Endothelial cell of umbilical vein (primary cell): ENCODE measurements around the gene PHB1.

Experiments used
- EZH2 ChIP-seq: IDR thresholded peaks from 2 replicates; pipeline ENCODE4 v1.6.1; 2012; ENCODE audit warnings: borderline replicate concordance, low read depth, mild to moderate bottlenecking, moderate library complexity, low read length, inconsistent platforms; ENCODE audit not compliant: severe bottlenecking
- FOS ChIP-seq: IDR thresholded peaks from 2 replicates; pipeline ENCODE4 v1.6.1; 2011; ENCODE audit warnings: mild to moderate bottlenecking, low read length, moderate library complexity, borderline replicate concordance; ENCODE audit not compliant: insufficient read depth
- GATA2 ChIP-seq: IDR thresholded peaks from 2 replicates; pipeline ENCODE4 v1.7.0; 2011; ENCODE audit warnings: low read depth, mild to moderate bottlenecking, moderate library complexity, mixed read lengths, low read length; ENCODE audit not compliant: insufficient read length, insufficient read depth
- JUN ChIP-seq: IDR thresholded peaks from 2 replicates; pipeline ENCODE4 v1.6.1; 2011; ENCODE audit warnings: borderline replicate concordance, low read depth; ENCODE audit not compliant: insufficient read length, insufficient read depth
- MYC ChIP-seq: IDR thresholded peaks from one replicate; pipeline ENCODE4 v1.6.1; 2011; ENCODE audit warnings: mild to moderate bottlenecking, low read depth, low read length
- POLR2A ChIP-seq: IDR thresholded peaks from 2 replicates; pipeline ENCODE4 v1.6.1; 2012; ENCODE audit warnings: low read depth, mild to moderate bottlenecking, control low read depth, low read length
- POLR2AphosphoS5 ChIP-seq: IDR thresholded peaks from 2 replicates; pipeline ENCODE4 v1.6.1; 2012; ENCODE audit warnings: low read depth, mild to moderate bottlenecking, control low read depth, low read length, moderate library complexity; ENCODE audit not compliant: insufficient read depth
- TF ChIP-seq, protein P1 (sequence below), 2 donors: IDR thresholded peaks; 1 replicate in 1 of 2; 2 replicates in 1 of 2; pipeline ENCODE4 v1.5.1; 2011; ENCODE audit warnings: low read length in 2 of 2, mild to moderate bottlenecking in 2 of 2, moderate library complexity in 2 of 2, control low read depth in 1 of 2, inconsistent platforms in 1 of 2, low read depth in 1 of 2; ENCODE audit not compliant: insufficient read depth in 1 of 2; ENCODE audit errors: extremely low read depth in 1 of 2
- TF ChIP-seq, protein P2 (sequence below): IDR thresholded peaks from 2 replicates; pipeline ENCODE4 v1.6.1; 2011; ENCODE audit not compliant: insufficient read depth, insufficient read length

GRCh38 chr17:49443862-49444261 lies 29.2 kb upstream of the PHB1 start:
- TF ChIP-seq, protein P1, sequence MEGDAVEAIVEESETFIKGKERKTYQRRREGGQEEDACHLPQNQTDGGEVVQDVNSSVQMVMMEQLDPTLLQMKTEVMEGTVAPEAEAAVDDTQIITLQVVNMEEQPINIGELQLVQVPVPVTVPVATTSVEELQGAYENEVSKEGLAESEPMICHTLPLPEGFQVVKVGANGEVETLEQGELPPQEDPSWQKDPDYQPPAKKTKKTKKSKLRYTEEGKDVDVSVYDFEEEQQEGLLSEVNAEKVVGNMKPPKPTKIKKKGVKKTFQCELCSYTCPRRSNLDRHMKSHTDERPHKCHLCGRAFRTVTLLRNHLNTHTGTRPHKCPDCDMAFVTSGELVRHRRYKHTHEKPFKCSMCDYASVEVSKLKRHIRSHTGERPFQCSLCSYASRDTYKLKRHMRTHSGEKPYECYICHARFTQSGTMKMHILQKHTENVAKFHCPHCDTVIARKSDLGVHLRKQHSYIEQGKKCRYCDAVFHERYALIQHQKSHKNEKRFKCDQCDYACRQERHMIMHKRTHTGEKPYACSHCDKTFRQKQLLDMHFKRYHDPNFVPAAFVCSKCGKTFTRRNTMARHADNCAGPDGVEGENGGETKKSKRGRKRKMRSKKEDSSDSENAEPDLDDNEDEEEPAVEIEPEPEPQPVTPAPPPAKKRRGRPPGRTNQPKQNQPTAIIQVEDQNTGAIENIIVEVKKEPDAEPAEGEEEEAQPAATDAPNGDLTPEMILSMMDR (IDR thresholded peaks at IDR 0.05; ENCODE audit: extremely low read depth in 1 of 2, insufficient read depth in 1 of 2, low read depth in 1 of 2, low read length in 2 of 2): no peak
- TF ChIP-seq POLR2AphosphoS5 (no peak), POLR2A (no peak), JUN (no peak), MYC (no peak), EZH2 (no peak), GATA2 (no peak), FOS (no peak)
- TF ChIP-seq, protein P2, sequence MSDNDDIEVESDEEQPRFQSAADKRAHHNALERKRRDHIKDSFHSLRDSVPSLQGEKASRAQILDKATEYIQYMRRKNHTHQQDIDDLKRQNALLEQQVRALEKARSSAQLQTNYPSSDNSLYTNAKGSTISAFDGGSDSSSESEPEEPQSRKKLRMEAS: no peak
